Endothelial cell of umbilical vein (primary cell): ENCODE measurements around the gene ZCCHC9.

Source experiments
- EZH2 ChIP-seq: IDR thresholded peaks from 2 replicates; pipeline ENCODE4 v1.6.1; 2012; ENCODE audit warnings: borderline replicate concordance, low read depth, mild to moderate bottlenecking, moderate library complexity, low read length, inconsistent platforms; ENCODE audit not compliant: severe bottlenecking
- POLR2A ChIP-seq: IDR thresholded peaks from 2 replicates; pipeline ENCODE4 v1.6.1; 2012; ENCODE audit warnings: low read depth, mild to moderate bottlenecking, control low read depth, low read length
- POLR2AphosphoS5 ChIP-seq: IDR thresholded peaks from 2 replicates; pipeline ENCODE4 v1.6.1; 2012; ENCODE audit warnings: low read depth, mild to moderate bottlenecking, control low read depth, low read length, moderate library complexity; ENCODE audit not compliant: insufficient read depth
- TF ChIP-seq, protein P1 (sequence below), 2 donors: IDR thresholded peaks; 1 replicate in 1 of 2; 2 replicates in 1 of 2; pipeline ENCODE4 v1.5.1; 2011; ENCODE audit warnings: low read length in 2 of 2, mild to moderate bottlenecking in 2 of 2, moderate library complexity in 2 of 2, control low read depth in 1 of 2, inconsistent platforms in 1 of 2, low read depth in 1 of 2; ENCODE audit not compliant: insufficient read depth in 1 of 2; ENCODE audit errors: extremely low read depth in 1 of 2

DNA sequence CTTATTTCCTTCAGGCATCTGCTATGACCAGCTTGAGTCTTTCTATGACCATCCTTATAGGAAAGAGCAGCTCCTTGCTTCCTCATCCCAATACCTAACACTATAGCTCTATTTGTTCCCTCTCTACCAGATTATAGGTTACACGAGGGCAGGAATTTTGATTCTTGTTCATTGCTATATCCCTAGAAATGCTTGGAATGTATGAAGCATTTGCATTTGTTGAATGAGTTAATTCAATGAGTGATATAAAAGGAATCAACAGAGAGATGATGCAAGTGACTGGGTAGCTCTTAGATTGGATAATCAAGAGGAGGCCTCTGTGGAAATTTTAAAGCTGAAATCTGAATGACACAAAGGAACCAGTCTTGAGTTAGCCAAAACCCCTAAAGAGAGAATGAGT, 13.9 kb downstream of the ZCCHC9 start:
- no peak for TF ChIP-seq POLR2AphosphoS5
- TF ChIP-seq, protein P1, sequence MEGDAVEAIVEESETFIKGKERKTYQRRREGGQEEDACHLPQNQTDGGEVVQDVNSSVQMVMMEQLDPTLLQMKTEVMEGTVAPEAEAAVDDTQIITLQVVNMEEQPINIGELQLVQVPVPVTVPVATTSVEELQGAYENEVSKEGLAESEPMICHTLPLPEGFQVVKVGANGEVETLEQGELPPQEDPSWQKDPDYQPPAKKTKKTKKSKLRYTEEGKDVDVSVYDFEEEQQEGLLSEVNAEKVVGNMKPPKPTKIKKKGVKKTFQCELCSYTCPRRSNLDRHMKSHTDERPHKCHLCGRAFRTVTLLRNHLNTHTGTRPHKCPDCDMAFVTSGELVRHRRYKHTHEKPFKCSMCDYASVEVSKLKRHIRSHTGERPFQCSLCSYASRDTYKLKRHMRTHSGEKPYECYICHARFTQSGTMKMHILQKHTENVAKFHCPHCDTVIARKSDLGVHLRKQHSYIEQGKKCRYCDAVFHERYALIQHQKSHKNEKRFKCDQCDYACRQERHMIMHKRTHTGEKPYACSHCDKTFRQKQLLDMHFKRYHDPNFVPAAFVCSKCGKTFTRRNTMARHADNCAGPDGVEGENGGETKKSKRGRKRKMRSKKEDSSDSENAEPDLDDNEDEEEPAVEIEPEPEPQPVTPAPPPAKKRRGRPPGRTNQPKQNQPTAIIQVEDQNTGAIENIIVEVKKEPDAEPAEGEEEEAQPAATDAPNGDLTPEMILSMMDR (IDR thresholded peaks at IDR 0.05; ENCODE audit: extremely low read depth in 1 of 2, insufficient read depth in 1 of 2, low read depth in 1 of 2, low read length in 2 of 2), result no peak
- TF ChIP-seq POLR2A, result no peak
- no peak for TF ChIP-seq EZH2
